Breast epithelium (tissue), 3 donors: ENCODE measurements around the gene PPARD.

Experiments used
- POLR2A ChIP-seq: fragments of 450-650 bp; IDR thresholded peaks from one replicate; pipeline ENCODE4 v1.6.1; 2016; ENCODE audit warnings: antibody characterized with exemption, mild to moderate bottlenecking, moderate library complexity
- TF ChIP-seq, protein P1 (sequence below), 3 donors: fragments of 450-650 bp; IDR thresholded peaks; one replicate each; pipeline ENCODE4 v1.5.1; 2016 to 2017; ENCODE audit warnings: antibody characterized with exemption in 3 of 3, mild to moderate bottlenecking in 3 of 3, moderate library complexity in 3 of 3

DNA sequence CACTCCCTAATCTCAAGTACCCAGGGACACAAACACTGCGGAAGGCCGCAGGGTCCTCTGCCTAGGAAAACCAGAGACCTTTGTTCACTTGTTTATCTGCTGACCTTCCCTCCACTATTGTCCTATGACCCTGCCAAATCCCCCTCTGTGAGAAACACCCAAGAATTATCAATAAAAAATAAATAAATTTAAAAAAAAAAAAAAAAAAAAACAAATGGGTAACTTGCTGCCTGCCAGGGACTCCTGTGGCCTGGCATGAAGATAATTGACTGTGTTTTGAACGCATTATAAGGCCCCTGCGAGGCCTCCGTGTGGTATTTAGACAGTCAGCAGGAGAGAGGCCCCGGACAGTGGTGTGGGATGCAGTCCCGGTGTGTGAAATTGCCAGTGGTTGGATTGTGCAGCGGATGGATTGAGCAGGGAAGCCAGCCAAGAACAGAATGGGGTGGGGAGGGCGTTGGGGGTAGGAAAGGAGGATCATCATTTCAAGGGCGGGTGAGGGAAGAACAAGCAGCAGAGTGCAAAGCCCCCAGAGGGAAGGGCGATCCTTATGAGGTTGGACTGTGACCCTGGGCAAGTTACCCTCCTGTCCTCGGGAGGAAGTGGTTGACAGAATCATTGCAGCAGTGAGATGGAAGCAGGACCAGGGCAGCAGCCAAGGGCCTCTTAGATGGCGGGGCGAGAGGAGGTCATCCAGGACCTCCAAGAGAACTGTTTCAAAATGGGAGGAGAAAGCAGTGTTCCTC, 43.3 kb downstream of the PPARD start:
- TF ChIP-seq, protein P1, sequence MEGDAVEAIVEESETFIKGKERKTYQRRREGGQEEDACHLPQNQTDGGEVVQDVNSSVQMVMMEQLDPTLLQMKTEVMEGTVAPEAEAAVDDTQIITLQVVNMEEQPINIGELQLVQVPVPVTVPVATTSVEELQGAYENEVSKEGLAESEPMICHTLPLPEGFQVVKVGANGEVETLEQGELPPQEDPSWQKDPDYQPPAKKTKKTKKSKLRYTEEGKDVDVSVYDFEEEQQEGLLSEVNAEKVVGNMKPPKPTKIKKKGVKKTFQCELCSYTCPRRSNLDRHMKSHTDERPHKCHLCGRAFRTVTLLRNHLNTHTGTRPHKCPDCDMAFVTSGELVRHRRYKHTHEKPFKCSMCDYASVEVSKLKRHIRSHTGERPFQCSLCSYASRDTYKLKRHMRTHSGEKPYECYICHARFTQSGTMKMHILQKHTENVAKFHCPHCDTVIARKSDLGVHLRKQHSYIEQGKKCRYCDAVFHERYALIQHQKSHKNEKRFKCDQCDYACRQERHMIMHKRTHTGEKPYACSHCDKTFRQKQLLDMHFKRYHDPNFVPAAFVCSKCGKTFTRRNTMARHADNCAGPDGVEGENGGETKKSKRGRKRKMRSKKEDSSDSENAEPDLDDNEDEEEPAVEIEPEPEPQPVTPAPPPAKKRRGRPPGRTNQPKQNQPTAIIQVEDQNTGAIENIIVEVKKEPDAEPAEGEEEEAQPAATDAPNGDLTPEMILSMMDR (IDR thresholded peaks at IDR 0.05) = no peak
- TF ChIP-seq POLR2A = no peak
